GM18951 (cell line): ENCODE measurements around the gene MOG.

Source experiments
- POLR2A ChIP-seq: IDR thresholded peaks from 4 replicates; pipeline ENCODE4 v1.6.1; 2011; ENCODE audit warnings: mild to moderate bottlenecking; ENCODE audit not compliant: insufficient read length, insufficient read depth; ENCODE audit errors: extremely low read depth
- in situ Hi-C: fragments of 300-500 bp; cut with MboI; formaldehyde crosslinking; loops from one replicate; pipeline ENCODE4 v1.12.0; 2022; ENCODE audit warnings: low sequenced_read_pairs, mixed read lengths, inconsistent platforms; ENCODE audit not compliant: unreplicated experiment

The MOG gene

GRCh38 chr6:29710281-29710941 is 53.5 kb downstream of the MOG start:
- no peak for TF ChIP-seq POLR2A
- in situ Hi-C loops, result no loop called here

GRCh38 chr6:29720863-29721262 is 64.0 kb downstream of the MOG start:
- in situ Hi-C loops, result no loop called here
- no peak for TF ChIP-seq POLR2A
